NCI-H524 (cell line): ENCODE data around the gene SLC6A4.
"Not testable (repeated sequence)": the region's sequence is repeated elsewhere in the genome, so short reads cannot be mapped to it uniquely, and the experiment has no call there.

Experiments used
- DNase-seq, 2 experiments: peaks; one replicate each; lab custom pipeline; 2025; lab: John Stamatoyannopoulos, UW

The SLC6A4 gene

GRCh38 chr17:30219315-30219714, 16.2 kb downstream of the SLC6A4 start:
- DNase-seq = no peak

DNA sequence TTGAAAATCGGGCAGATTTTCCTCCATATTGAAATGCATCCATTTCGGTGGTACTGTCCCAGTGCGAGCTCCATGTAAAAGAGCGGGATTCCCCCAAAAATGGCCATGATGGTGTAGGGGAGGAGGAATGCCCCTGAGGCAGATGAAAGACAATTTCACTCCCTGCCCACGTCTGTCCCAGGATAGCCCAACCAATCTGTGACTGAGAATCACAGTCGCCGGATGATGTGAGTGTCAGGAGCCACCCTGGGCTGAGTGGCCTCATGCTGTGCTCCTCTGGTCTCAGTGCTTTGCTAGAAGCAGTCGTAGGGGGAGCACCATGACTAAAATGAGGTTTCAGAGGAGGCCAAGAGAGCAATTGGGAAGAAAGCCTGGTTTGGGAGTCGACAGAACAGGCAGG, 16.7 kb downstream of the SLC6A4 start:
- DNase-seq = no peak

- no peak for DNase-seq
Measured at GRCh38 chr17:30217746-30218245, 17.7 kb downstream of the SLC6A4 start.

GRCh38 chr17:30217054-30217453, 18.4 kb downstream of the SLC6A4 start:
- no peak for DNase-seq

GRCh38 chr17:30212750-30213149, 22.7 kb downstream of the SLC6A4 start:
- no peak for DNase-seq

- no peak for DNase-seq
Measured at GRCh38 chr17:30211371-30211770, 24.1 kb downstream of the SLC6A4 start.

DNA sequence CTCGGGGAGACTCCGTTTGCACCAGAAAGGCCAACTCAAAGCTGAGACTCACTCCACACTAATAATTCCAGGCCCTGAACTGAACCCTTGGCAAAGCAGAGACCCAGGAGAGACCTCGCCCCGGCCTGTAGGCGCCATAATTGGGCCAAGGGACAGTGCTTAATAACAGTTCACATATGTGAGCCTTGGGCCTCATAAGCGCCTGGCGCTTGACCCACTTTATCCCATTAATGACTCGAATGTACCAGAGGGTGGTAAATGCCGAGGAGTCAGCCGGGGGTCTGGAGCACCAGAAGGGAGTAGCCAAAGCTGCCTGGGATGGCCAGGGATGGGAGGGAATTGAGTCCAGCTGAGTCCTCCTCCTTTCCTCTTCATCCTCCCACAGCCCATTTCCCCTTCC, 24.6 kb downstream of the SLC6A4 start:
- DNase-seq = no peak

DNA sequence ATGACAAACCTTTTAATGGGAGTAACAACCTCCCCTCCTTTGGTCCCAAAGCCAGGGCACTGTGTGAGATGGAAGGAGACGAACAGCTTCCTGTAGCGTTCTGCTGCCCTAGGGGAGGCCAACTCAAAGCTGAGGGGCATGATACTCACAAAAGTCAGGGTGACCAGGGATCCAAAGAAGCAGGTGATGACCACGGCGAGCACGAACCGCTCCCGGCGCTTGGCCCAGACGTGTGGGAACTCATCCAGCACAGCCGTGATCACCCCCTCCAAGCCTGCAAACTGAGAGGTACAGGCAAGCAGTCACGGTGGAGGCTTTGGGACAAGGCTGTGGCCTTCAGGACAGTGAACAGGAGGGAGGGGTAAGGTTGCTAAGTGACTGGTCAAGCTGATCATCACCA, 25.1 kb downstream of the SLC6A4 start:
- DNase-seq = no peak

DNA sequence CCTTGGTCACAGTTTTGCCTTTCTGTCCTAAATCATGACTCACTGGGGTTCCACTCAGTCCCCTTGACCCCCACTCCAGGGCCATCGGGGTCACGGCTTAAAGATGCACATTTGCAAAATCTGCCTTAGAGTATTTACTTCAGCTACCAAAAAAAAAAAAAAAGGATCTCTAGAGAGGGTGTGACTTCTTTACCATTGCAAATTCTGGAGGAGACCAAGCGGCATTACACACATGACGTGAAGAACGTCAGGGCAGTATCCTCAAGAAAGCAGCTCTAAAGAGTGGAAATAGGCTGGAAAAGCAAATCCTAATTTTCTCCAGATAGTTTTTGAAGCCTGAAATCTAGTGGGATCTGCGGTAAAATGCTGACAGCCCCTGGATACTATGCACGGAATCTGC, 25.6 kb downstream of the SLC6A4 start:
- DNase-seq = no peak

- no peak for DNase-seq
Measured at GRCh38 chr17:30208214-30208613, 27.3 kb downstream of the SLC6A4 start.

- DNase-seq = no peak
Measured at GRCh38 chr17:30207655-30208054, 27.8 kb downstream of the SLC6A4 start.

GRCh38 chr17:30203471-30203981, 32.0 kb downstream of the SLC6A4 start:
- no peak for DNase-seq

DNA sequence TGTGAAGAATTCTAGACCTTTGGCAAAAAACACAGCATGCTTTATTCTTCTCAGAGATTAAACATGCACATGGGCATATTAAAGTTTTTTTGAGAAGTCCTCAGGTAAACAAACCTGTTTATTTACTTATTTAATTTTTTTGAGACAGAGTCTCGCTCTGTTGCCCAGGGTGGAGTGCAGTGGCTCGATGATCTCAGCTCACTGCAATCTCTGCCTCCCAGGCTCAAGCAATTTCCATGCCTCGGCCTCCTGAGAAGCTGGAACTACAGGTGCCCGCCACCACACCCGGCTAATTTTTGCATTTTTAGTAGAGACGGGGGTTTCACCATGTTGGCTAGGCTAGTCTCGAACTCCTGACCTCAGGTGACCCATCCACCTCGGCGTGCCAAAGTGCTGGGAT, 34.8 kb downstream of the SLC6A4 start:
- DNase-seq = not testable (repeated sequence)

DNA sequence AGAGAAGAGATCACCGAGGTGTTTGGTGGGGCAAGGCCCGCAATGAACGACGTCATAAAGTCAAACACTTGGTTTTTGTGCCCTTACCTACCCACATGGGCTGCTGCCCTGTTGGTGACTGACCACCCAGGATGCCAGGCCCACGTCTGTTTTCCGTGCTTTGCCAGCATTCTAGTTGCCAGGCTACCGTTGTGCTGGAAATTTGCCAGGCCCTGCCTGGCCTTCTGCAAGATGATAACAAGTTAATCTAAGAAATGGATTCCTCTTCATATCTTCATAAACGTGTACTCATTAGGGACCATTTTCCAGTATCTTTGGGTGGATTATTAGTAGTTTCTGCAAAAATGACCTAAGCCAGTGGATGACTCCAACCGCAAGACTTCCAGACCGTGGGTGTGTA, 35.4 kb downstream of the SLC6A4 start:
- no peak for DNase-seq

DNA sequence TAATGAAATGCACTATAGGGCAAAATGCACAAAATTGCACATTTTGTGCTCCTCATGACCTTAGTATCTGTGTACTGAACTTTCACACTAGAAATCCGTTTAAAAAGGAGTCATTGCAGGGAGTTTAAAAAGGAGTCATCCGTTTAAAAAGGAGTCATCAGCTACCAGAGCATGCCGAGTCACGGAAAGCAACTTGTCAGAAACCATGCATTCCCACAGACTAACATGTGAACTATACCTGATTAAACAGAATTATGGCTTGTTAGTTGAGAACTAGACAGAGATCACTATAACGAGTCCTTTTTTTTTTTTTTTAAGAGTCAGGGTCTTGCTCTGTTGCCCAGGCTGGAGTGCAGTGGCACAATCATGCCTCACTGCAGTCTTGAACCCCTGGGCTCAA, 35.9 kb downstream of the SLC6A4 start:
- DNase-seq = no peak

DNA sequence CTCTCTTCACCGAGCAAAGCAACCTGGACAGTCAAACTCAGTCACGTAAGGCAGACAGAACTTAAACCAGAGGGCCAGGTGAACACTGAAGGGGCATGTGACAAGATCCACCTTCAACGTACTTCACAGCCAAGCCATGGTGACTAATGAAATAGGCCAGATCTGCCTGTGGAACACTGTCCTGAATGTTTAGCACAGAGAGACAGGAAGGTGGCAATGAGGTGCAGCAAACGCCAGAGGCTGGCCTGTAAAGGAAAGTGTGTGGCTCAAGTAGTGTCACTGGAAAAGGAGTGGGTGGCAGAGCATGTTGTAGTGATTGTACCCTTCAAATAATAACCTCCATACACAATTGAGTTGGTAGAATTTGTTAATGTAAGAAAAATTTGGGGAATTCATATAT, 38.1 kb downstream of the SLC6A4 start:
- DNase-seq = no peak

GRCh38 chr17:30196504-30196903, 39.0 kb downstream of the SLC6A4 start:
- no peak for DNase-seq

GRCh38 chr17:30191072-30191471, 44.4 kb downstream of the SLC6A4 start:
- DNase-seq = no peak

GRCh38 chr17:30188211-30188939, 47.1 kb downstream of the SLC6A4 start:
- no peak for DNase-seq

DNA sequence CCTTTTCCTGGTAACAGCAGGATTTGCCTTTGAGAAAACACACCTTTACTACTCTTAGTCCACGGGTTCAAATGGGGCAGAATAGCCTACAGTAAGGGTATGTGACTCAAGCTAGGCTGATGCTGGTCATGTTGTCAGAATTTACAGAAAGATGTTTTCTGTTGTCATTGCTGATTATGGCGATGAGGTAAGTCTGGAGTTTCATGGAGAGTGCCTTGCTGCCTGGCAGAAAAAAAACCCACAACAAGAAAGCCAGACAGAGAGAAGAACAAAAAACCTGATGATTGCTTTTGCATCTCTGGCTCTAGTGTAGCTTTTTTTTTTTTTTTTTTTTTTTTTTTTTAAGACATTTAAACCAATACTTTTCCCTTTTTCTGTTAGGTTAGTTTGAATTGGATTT, 47.9 kb downstream of the SLC6A4 start:
- no peak for DNase-seq

DNA sequence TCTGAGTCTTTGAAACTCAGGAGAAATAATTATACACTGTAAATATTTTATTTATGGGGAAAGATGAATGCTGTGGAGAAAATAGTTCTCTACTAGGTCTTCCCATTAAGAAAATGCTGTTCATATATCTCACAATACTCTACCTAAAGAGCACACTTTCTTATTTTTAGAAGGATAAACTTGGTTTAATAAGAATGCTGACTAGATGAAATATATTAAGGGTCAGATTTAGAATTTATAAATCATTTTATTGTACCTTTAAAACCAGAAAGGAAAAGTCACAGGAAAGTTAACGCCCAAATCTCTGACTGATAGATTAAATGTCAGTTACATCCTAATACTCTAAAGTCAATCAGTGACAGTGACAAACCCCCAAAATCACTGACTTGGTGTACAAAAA, 48.7 kb downstream of the SLC6A4 start:
- no peak for DNase-seq

DNA sequence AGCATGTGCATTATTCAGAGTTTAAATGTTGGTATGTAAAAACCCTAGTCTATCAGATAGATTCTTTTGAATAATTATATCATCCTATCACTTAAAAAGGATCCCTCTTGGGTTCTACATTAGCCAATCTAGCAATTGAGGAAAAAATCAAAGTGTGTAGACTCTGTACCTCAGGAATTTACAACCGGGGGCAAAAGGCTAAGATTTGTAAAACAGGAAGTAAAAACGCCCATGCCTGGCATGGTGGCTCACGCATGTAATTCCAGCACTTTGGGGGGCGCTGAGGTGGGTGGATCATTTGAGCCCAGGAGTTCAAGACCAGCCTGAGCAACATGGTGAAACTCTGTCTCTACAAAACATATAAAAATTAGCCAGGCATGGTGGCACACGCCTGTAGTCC, 58.6 kb downstream of the SLC6A4 start:
- DNase-seq = no peak

GRCh38 chr17:30174556-30174955, 60.9 kb downstream of the SLC6A4 start:
- no peak for DNase-seq

DNA sequence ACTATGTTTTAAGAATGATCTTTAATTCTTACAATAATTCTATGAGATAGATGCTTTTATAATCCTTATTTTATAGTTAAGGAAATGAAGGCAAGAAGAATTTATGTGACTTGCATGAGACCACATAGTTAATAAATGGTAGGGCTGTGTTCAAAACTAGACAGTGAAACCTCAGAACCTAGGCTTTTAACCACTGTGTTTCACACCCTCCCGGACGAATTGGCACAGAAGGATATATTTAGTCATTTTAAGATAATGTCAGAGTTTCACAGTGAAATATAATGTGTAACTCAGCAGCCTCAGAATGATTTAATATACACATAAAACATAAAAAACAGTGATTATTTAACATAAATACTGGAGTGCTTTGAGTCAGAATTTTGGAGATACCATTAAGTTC, 61.8 kb downstream of the SLC6A4 start:
- DNase-seq = no peak
